K562 (cell line): ENCODE results near the gene HSD17B1.

ENCODE experiments used
- E2F6 ChIP-seq, 2 experiments: IDR thresholded peaks; 2 replicates each; pipeline ENCODE4 v1.6.1; 2011; ENCODE audit warnings: borderline replicate concordance in 1 of 2, control low read depth in 1 of 2, low read depth in 1 of 2, low read length in 1 of 2, mild to moderate bottlenecking in 1 of 2, mixed read lengths in 1 of 2, moderate library complexity in 1 of 2; ENCODE audit not compliant: insufficient read depth in 1 of 2, insufficient read length in 1 of 2, poor library complexity in 1 of 2, severe bottlenecking in 1 of 2; ENCODE audit errors: extremely low read depth in 1 of 2
- PHF8 ChIP-seq: fragments of 200-600 bp; sonication (generic); IDR thresholded peaks from 2 replicates; pipeline ENCODE4 v1.6.1; 2012; ENCODE audit warnings: mixed run types, mild to moderate bottlenecking, inconsistent platforms, low read length, moderate library complexity, borderline replicate concordance
- POLR2AphosphoS5 ChIP-seq: IDR thresholded peaks from 2 replicates; pipeline ENCODE4 v1.6.1; 2011; ENCODE audit warnings: mild to moderate bottlenecking, low read depth, low read length, moderate library complexity; ENCODE audit not compliant: control insufficient read depth, insufficient read depth
- RAD51 ChIP-seq: fragments of 450-650 bp; IDR thresholded peaks from 2 replicates; pipeline ENCODE4 v1.7.1; 2016; ENCODE audit warnings: low read depth, mild to moderate bottlenecking, borderline replicate concordance
- SMARCB1 ChIP-seq: IDR thresholded peaks from 2 replicates; pipeline ENCODE4 v1.6.1; 2011; ENCODE audit warnings: improper control_type of control experiment, low read depth; ENCODE audit not compliant: insufficient read length
- TBP ChIP-seq: optimal IDR thresholded peaks from 2 replicates; pipeline ENCODE3; 2011; ENCODE audit warnings: low read depth, low read length, improper control_type of control experiment
- XRCC5 ChIP-seq: fragments of 200-400 bp; formaldehyde crosslinking; IDR thresholded peaks from 2 replicates; pipeline ENCODE4 v1.6.1; 2017; ENCODE audit warnings: low read depth, mild to moderate bottlenecking, low read length
- ZBTB17 ChIP-seq: fragments of 450-650 bp; formaldehyde crosslinking; IDR thresholded peaks from 2 replicates; pipeline ENCODE4 v1.4.0; 2020; ENCODE audit warnings: mild to moderate bottlenecking
- ZBTB40 ChIP-seq, 2 experiments: fragments of 450-650 bp in 1 of 2; sonication (generic) in 1 of 2; formaldehyde crosslinking in 1 of 2; IDR thresholded peaks; 2 replicates each; pipeline versions ENCODE4 v1.7.1 to v1.9.0; 2016 to 2022; ENCODE audit warnings: inconsistent platforms in 1 of 2, mild to moderate bottlenecking in 1 of 2, missing genetic modification reagents in 1 of 2
- ZNF830 ChIP-seq: fragments of 250-450 bp; sonication (Bioruptor Pico); IDR thresholded peaks from 2 replicates; pipeline ENCODE4 v1.5.0; 2021; ENCODE audit warnings: mild to moderate bottlenecking
- TF ChIP-seq, protein P1 (sequence below), 3 experiments: IDR thresholded peaks in 2 of 3; conservative IDR thresholded peaks in 1 of 3; 2 replicates each; pipeline ENCODE4 v1.5.1; 2011 to 2012; ENCODE audit warnings: low read length in 3 of 3, mild to moderate bottlenecking in 3 of 3, control low read depth in 2 of 3, improper control_type of control experiment in 1 of 3, inconsistent platforms in 1 of 3, low read depth in 1 of 3, mixed read lengths in 1 of 3, moderate library complexity in 1 of 3; ENCODE audit not compliant: insufficient read depth in 2 of 3

- no peak for TF ChIP-seq ZBTB17 (CRISPR knock-in tag)
- peak in 1 of 2 experiments; percentile 69 for TF ChIP-seq E2F6 (IDR thresholded peaks at IDR 0.05; ENCODE audit: borderline replicate concordance in 1 of 2, extremely low read depth in 1 of 2, insufficient read depth in 1 of 2, insufficient read length in 1 of 2, low read depth in 1 of 2, low read length in 1 of 2, poor library complexity in 1 of 2, severe bottlenecking in 1 of 2)
- TF ChIP-seq, protein P1, sequence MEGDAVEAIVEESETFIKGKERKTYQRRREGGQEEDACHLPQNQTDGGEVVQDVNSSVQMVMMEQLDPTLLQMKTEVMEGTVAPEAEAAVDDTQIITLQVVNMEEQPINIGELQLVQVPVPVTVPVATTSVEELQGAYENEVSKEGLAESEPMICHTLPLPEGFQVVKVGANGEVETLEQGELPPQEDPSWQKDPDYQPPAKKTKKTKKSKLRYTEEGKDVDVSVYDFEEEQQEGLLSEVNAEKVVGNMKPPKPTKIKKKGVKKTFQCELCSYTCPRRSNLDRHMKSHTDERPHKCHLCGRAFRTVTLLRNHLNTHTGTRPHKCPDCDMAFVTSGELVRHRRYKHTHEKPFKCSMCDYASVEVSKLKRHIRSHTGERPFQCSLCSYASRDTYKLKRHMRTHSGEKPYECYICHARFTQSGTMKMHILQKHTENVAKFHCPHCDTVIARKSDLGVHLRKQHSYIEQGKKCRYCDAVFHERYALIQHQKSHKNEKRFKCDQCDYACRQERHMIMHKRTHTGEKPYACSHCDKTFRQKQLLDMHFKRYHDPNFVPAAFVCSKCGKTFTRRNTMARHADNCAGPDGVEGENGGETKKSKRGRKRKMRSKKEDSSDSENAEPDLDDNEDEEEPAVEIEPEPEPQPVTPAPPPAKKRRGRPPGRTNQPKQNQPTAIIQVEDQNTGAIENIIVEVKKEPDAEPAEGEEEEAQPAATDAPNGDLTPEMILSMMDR (IDR thresholded peaks at IDR 0.05 in 2 of 3, conservative IDR thresholded peaks at IDR 0.05 in 1 of 3; ENCODE audit: insufficient read depth in 2 of 3, low read depth in 1 of 3, low read length in 3 of 3) = no peak
- TF ChIP-seq SMARCB1 = no peak
- TF ChIP-seq POLR2AphosphoS5 = no peak
- TF ChIP-seq ZNF830 (CRISPR knock-in tag) = no peak
- no peak for TF ChIP-seq TBP
- no peak for TF ChIP-seq ZBTB40 (IDR thresholded peaks at IDR 0.05)
- no peak for TF ChIP-seq ZBTB40 (CRISPR knock-in tag; IDR thresholded peaks at IDR 0.05)
- TF ChIP-seq PHF8 = no peak
- no peak for TF ChIP-seq XRCC5
- no peak for TF ChIP-seq RAD51
Observed at GRCh38 chr17:42563143-42563509, 10.4 kb downstream of the HSD17B1 start.
